ENCODE measurements around the gene CHRNB4.

DNA sequence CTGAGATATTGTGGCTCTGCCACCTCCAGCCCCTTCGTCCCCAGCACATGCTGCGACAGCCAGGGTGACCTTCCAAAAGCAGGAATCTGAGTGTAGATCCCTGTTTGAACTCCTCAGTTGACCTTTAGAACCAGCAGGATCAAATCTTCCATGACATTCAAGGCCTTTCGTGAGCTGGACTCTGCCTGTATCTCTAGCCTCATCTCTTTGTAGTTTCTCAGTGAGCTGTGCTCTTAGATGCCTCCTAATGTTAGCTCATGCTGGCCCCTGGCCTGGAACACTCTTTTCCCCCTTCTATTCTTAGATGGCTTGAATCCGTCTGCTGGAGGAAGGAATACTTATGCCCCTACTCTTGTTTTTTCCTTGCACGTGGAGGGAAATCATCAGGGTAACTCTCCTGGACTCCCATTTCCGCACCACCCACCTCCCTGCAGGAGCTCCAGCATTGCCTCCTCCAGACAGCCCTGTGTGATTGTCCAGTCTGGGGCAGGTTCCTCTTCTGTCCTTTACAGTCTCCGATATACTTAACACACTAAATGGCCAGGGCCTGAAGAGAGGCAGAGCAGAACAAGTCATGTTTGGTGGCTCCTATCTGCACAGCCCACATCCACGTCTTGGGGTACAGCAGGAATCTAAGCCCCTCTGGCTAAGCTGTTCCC lies 26.7 kb upstream of the CHRNB4 start:
- no peak for TF ChIP-seq TAF1 (IDR thresholded peaks at IDR 0.05; ENCODE audit: borderline replicate concordance, low read depth, low read length)
- TF ChIP-seq POLR2A (IDR thresholded peaks at IDR 0.05; ENCODE audit: low read depth, low read length), result no peak
- no peak for TF ChIP-seq POLR2AphosphoS5 (IDR thresholded peaks at IDR 0.05; ENCODE audit: low read depth, low read length)
